ENCODE data around the gene RAP1GAP. TPM values are rescaled to one million over a fixed set of nuclear protein-coding genes. Genes with fewer than 3 reads are reported as not detected.

The RAP1GAP gene
- total and polyA plus RNA-seq, 9 of the 15 experiments (the other 6 are each of a cell fraction or from before 2014, with no cell fraction given), result 0.29 to 30.2 (median 19.2) TPM

DNA sequence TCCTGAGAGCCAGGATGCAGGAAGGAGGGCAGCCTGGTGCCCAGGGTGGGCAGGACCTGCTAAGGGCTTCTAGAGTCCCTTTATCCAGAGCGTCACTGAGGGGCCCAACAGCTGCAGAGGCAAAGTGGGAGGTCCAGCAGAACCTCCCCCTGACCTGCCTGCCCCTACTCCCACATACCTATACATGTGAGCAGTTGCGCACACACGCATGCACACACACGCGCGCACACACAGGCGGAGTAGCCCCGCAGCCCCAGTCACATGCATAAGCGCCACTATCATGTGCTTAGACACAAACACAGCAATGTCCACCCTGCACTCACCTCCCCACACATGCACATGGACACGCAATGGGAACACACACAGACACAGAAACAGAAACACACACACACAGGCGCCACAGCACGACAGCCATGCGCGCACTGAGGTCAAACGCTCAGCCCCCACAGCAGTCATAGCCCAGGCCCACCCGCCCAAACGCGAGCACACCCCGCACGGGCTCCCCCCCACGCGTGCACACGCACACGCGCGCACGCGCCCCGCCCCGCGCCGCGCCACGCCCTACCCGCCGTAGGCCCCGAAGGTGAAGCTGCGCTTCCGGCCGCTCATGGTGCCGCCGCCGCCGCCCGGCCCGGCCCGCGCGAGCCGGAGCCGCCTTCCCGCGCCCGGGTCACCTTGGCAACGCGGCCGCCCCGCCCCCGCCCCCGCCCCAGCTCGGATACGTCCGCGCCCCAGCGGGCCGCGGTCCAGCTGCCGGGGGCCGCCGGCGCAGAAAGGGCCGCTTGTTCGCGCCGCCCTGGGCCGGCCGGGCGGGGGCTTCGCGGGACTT lies 17.7 kb downstream of the RAP1GAP start (continued):
- TF ChIP-seq IFI16 (CRISPR knock-in tag; IDR thresholded peaks at IDR 0.05), result peak; percentile 31; the same call in 1 of the 2 replicates
- TF ChIP-seq, protein P1, sequence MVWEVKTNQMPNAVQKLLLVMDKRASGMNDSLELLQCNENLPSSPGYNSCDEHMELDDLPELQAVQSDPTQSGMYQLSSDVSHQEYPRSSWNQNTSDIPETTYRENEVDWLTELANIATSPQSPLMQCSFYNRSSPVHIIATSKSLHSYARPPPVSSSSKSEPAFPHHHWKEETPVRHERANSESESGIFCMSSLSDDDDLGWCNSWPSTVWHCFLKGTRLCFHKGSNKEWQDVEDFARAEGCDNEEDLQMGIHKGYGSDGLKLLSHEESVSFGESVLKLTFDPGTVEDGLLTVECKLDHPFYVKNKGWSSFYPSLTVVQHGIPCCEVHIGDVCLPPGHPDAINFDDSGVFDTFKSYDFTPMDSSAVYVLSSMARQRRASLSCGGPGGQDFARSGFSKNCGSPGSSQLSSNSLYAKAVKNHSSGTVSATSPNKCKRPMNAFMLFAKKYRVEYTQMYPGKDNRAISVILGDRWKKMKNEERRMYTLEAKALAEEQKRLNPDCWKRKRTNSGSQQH (CRISPR knock-in tag; IDR thresholded peaks at IDR 0.05), result peak; percentile 70; the same call in 1 of the 2 replicates
- TF ChIP-seq, protein P2, sequence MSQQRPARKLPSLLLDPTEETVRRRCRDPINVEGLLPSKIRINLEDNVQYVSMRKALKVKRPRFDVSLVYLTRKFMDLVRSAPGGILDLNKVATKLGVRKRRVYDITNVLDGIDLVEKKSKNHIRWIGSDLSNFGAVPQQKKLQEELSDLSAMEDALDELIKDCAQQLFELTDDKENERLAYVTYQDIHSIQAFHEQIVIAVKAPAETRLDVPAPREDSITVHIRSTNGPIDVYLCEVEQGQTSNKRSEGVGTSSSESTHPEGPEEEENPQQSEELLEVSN (IDR thresholded peaks at IDR 0.05; ENCODE audit: borderline replicate concordance in 1 of 2, extremely low read depth in 1 of 2, insufficient read depth in 1 of 2, insufficient read length in 1 of 2, low read depth in 1 of 2, low read length in 1 of 2, poor library complexity in 1 of 2, severe bottlenecking in 1 of 2), result peak; percentile 30 to 88
- no peak for TF ChIP-seq NFXL1 (CRISPR knock-in tag; IDR thresholded peaks at IDR 0.05)
- TF ChIP-seq ELF1 (tag; IDR thresholded peaks at IDR 0.05), result peak; percentile 31; the same call in 1 of the 2 replicates
- TF ChIP-seq ATF1 (CRISPR knock-in tag; IDR thresholded peaks at IDR 0.05), result no peak
- 0 out of 2 replicates have a peak, but pooled peaks have one; percentile 23 for TF ChIP-seq ATF1 (tag; IDR thresholded peaks at IDR 0.05)
- TF ChIP-seq, protein P3, sequence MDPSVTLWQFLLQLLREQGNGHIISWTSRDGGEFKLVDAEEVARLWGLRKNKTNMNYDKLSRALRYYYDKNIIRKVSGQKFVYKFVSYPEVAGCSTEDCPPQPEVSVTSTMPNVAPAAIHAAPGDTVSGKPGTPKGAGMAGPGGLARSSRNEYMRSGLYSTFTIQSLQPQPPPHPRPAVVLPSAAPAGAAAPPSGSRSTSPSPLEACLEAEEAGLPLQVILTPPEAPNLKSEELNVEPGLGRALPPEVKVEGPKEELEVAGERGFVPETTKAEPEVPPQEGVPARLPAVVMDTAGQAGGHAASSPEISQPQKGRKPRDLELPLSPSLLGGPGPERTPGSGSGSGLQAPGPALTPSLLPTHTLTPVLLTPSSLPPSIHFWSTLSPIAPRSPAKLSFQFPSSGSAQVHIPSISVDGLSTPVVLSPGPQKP (CRISPR knock-in tag; IDR thresholded peaks at IDR 0.05), result peak; percentile 37; the same call in 1 of the 2 replicates
- no peak for TF ChIP-seq BACH1 (tag; IDR thresholded peaks at IDR 0.05)
- TF ChIP-seq, protein P4, sequence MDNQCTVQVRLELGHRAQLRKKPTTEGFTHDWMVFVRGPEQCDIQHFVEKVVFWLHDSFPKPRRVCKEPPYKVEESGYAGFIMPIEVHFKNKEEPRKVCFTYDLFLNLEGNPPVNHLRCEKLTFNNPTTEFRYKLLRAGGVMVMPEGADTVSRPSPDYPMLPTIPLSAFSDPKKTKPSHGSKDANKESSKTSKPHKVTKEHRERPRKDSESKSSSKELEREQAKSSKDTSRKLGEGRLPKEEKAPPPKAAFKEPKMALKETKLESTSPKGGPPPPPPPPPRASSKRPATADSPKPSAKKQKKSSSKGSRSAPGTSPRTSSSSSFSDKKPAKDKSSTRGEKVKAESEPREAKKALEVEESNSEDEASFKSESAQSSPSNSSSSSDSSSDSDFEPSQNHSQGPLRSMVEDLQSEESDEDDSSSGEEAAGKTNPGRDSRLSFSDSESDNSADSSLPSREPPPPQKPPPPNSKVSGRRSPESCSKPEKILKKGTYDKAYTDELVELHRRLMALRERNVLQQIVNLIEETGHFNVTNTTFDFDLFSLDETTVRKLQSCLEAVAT (IDR thresholded peaks at IDR 0.05), result 0 out of 4 replicates have a peak, but pooled peaks of 1 of the 2 experiments have one; percentile 53
- TF ChIP-seq TBP (optimal IDR thresholded peaks at IDR 0.05; ENCODE audit: low read depth, low read length), result peak; percentile 17
- TF ChIP-seq SIN3A (IDR thresholded peaks at IDR 0.05; ENCODE audit: borderline replicate concordance in 2 of 2, control insufficient read depth in 1 of 2, low read depth in 2 of 2, low read length in 2 of 2), result peak in 1 of 2 experiments; percentile 12; a peak in 1 of 4 replicates
- TF ChIP-seq DPF2 (IDR thresholded peaks at IDR 0.05), result peak; percentile 54; the same call in 1 of the 2 replicates
- 0 out of 2 replicates have a peak, but pooled peaks have one; percentile 59 for TF ChIP-seq ZNF232 (CRISPR knock-in tag; IDR thresholded peaks at IDR 0.05)
- no peak for TF ChIP-seq ZNF785 (CRISPR knock-in tag; IDR thresholded peaks at IDR 0.05)
- TF ChIP-seq, protein P5, sequence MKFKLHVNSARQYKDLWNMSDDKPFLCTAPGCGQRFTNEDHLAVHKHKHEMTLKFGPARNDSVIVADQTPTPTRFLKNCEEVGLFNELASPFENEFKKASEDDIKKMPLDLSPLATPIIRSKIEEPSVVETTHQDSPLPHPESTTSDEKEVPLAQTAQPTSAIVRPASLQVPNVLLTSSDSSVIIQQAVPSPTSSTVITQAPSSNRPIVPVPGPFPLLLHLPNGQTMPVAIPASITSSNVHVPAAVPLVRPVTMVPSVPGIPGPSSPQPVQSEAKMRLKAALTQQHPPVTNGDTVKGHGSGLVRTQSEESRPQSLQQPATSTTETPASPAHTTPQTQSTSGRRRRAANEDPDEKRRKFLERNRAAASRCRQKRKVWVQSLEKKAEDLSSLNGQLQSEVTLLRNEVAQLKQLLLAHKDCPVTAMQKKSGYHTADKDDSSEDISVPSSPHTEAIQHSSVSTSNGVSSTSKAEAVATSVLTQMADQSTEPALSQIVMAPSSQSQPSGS (CRISPR knock-in tag; IDR thresholded peaks at IDR 0.05), result peak; percentile 28; the same call in 1 of the 2 replicates
- peak; percentile 28 for TF ChIP-seq HMGN3 (IDR thresholded peaks at IDR 0.05; ENCODE audit: borderline replicate concordance, extremely low read depth, insufficient read length, low read depth, low read length)
- no peak for TF ChIP-seq MAFF (IDR thresholded peaks at IDR 0.05; ENCODE audit: low read length)

All from K562 (cell line).